8988T (cell line): ENCODE results near the gene OTX2.

Source experiments
- DNase-seq: peaks from one replicate; pipeline ENCODE4 v3.0.0; 2011

The OTX2 gene

DNA sequence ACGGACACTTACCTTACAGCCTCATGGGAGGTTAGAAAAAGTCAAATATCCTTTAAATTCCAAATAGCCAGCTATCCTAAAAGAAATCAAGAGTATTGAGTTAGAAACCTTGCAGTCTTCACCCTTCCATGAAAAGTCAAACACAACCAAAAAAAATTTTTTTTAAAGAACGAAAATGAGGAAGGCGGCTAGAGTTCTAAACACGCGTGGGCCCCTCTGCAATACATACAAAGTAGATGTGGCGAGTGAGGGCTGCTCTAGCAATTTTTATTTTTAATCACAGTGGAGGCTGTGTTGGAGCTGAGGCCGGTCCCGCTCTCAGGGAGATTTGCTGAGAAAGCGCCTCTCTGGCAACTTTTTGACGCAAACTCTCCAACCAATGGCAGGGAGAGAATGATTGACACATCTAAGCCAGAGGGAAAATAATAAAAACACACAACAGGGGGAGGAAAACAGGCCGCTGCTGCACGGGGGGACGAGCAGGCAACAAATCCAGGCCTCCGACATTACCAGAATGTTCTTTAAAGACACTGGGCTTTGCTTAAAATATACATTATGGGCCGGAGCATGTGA is at the start of gene OTX2:
OTX2 (minus strand) TSS at position 333 of the 573 bp plus-strand sequence. CDS start 5,023 bp downstream, outside the sequence.
- no peak for DNase-seq

DNA sequence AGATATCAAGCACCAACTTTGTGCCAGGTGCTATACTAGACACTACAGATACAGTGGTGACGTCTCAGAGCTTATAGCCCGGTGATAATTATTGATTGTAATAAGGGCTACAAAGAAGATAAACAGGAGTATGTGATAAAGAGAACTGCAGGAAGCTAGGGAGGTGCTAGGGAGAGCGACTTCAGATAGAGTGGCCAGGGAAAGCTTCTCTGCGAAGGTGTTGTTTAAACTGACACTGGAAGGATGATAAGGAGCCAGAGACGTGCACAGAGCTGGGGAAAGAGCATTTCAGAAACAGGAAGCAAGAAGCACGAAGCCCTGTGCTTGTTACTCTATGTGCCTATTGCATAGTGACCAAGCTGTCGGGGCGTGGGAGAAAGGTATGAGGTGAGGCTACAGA is 48.1 kb upstream of the OTX2 start:
- no peak for DNase-seq

DNA sequence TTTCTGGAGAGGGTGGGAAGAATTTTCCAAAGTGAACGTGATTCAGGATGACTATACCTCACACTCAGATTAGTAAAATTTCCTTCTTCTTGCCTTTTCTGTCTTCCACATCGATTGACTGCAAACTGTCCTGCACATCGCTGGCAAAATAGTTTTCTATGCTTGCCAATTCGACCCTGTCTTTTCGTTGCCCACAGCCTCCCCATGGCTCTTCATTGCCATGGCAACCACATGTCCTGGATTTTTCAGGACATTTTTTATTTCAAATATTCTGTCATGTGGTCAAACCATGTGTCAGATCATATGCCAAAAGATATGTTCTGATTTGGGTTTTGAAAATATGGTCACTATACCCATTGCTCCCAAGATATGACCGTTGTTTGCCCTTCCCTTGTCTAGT is 46.9 kb upstream of the OTX2 start:
- DNase-seq = no peak

DNA sequence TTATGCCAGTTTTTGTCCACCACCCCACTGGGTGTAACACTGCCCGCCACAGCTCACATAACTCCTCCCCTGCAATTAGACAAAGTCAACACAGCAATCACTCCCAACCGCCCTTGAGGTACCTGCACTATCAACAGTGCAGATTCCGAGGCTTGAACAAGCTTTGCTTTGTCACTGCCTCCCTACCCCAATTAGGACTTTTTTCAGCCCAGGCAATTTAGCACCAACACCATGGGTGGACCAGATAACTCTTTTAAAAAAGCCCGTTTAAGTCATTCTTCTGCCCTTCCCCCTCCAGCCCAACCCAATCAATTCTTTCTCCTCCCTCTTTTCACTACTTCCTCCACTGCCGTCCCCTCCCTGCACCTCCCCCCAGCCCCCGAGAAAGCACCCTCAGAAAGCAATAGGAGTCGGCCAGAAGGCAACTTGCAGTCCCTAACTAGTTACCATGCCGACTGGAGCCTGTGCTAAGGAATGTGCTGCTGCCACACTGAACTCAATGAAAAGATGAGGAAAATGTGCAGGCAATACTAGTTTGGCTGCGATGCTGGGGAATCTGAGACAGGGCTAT is 45.7 kb upstream of the OTX2 start:
- DNase-seq = no peak

DNA sequence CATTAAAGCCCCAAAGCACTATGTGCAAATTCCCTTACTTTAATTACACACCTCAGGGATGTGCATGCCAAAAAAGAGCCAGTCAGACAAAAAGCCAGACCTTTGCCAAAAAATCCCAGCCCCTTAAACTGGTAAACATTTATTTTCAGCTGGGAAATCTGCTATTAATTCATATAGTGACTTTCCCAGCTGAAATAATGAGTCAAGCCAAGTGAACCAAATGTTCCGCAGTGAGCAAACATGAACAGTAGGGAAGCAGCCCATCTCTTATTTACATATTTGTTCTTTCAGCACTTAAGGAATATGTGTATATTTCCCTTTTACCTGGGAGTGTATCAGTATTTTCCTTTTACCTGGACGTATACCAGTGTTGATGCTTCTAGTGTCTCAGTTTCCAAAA is 44.0 kb upstream of the OTX2 start:
- DNase-seq = no peak

DNA sequence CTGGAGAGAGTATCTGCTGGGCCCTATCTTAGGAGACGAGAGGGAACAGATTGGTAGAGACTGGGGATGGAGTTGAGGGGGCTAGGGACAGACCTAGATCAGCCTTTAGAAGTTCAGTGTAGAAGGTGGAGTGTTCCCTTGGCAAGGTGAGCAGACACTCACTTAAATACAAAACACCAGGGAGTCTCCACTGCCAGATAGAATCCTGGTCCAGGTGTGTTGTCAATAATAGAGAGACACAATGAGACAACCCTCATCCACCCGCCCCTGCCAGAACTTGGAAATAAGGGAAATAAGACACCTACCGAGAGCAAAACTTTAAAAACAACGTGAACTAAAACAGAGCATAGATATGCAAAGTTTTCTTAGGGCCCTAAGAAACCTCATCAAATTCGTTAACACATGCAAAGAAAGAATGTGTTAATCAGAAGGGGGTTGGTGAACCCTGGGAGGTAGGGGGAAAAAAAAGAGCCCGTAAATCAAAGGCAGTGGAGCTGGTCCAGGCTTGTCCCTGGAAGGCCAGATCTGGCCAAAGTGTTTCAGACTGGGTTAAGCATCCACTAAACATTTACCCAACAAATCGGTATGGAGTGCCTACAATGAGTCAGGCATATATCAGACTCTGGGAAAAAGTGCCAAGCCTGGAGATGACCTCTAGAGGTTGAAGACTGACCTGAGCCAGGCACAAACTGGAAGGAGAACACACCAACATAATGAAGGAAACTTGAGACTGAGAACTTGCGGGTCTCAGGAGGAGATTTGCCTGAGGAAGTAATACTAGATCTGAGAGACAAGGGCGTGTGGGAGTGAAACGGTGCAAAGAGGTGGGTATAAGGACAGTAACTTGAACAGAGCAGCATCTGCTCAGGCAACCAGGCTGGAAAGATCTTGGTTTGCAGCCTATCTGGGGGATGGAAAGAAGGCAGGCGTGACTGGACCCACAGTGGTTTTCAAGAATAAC is 37.0 kb upstream of the OTX2 start:
- DNase-seq = no peak

DNA sequence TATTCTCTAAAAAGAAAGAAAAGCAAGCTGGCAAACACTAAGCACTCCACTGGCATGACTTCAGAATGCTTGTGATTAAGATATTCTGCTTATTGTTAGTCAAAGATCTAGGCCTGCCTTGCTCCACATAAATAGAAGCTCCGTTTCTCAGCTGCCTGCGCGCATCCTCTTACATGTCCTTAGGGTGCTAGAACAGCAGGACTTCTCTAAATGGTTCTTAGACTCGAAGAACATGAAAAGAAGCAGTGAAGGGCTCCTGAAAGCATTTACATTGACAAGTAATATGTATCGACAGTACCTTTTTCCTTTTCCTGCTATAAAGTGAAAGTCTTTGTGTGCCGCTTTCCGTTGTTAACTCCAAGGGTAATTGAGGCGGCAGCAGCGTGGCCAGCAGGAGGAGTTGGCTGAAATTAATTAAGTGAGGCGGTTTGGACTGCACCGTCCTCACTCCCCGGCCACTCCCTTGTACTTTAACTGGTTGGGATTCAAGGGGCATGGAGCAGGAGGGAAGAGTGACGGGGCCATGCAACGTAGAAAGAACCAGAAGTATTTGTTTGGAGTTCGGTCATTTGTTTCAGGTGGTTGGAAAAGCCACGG is 34.2 kb upstream of the OTX2 start:
- no peak for DNase-seq

DNA sequence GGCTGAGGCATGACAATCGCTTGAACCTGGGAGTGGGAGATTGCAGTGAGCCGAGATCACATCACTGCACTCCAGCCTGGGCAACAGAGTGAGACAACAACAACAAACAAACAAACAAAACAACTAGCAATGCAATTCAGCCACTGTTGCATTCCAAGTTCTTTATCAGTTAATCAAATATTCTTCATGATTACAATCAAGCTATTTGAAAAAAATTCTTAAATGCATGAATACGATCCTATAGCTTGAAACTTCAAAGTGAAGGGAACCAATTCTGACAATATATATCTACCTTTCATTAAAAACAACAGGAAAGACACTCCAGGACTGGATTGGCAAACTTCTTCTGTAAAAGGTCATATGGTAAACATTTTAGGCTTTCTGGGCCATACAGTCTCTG is 31.3 kb upstream of the OTX2 start:
- DNase-seq = no peak

DNA sequence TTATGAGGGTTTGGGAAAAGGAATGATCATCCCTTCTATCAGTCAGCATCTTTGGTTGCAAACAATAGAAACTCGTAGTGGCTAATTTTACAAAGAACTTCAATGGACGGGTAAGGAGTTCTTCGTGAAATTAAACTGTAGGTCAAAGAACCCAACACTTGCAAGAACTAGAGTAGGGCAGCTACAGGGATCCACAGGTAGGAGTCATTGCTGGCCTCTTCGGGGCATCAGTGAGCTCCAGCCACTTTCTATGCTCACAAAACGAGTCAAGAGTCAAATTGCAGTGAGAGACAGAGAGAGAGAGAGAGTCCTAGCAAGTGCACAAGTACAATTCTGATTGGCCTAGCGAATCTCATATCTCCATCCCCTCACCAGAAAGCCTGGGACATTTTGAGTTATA is 29.9 kb upstream of the OTX2 start:
- no peak for DNase-seq

DNA sequence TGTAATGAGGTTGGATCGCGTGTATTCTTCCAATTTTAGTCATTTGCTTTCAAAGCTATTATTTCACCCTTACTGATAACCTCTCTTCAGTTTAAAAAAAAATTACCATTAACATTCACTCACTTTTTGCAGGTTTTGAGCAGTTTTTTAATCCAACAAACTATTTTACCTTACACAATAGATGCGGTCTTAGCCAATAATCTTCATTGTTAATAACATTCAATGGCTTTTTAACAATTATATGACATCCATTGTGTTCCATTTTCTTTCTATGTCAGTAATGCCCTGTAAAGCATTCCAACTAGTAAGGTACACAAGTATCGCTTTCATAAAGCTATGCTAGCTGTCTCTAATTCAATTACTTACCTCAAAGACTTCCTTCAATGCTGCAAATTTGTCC is 18.9 kb upstream of the OTX2 start:
- DNase-seq = no peak

DNA sequence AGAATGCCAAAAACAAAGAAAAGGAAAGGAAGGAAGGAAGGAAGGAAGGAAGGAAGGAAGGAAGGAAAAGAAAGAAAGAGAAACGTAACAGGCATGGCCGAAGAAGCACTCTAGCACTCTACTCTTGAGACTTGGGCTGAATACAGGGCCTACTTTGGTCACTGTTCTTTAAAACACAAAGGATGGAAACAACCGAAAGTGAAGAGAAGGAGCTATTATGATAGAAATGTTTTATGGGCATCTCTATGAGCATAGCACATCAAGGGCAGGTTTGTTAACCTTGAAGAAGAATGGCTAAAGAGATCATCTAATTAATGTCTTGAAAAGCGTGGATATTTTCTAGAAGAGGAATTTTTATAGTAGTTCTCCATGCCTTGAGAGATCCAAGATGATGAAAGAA is 15.9 kb upstream of the OTX2 start:
- no peak for DNase-seq

DNA sequence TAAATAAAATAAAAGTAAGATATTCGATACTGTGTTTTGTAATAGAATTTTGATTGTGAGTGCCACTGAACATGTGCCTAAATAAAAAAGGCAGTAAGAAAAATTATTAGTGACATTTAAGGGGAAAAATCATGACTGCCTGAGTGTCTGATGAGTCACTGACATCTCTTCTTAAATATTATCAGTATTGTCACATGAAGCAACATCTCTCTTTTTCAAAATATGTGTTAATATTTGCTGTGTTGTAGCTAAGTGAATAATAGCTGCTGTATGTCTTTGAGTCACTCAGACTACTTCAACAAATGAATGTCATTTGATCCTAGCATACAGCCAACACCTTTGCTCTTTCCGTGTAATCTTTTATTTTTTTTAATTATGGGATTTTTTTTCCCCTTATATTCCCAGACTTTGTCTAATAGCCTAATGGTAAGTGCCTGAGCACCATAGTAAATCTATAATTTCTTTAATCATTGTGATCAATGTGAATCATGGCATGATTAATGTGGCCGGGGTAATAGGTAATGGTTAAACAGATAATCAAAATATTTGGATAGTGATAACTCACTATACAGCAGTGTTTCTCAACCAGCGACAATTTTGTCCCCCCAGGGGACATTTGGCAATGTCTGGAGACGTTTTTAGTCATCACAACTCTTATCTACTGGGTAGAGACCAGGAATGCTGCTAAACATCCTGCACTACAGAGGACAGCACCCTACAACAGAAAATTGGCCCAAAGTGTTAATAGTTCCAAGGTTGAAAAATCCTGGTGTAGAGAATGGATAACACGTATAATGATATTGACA is 11.7 kb upstream of the OTX2 start:
- no peak for DNase-seq

DNA sequence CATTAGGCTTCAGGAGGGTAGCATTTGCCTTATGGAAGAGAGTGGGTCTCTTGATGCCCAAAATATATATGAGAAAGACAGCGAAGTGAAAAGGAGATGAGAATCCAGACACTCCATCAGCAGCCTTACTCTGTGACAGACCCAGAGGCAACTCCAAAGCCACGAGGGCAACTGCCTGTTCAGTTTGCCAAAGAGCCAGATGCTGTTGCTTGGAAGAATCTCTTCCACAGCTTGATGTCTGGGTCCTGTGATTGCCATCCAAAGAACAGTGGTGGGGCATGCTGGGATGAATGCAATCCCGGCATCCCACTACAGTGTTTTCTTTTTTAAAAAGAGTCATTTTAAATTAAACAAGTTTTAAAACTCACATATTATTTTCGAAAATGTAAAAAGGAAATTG is 10.9 kb upstream of the OTX2 start:
- DNase-seq = no peak

DNA sequence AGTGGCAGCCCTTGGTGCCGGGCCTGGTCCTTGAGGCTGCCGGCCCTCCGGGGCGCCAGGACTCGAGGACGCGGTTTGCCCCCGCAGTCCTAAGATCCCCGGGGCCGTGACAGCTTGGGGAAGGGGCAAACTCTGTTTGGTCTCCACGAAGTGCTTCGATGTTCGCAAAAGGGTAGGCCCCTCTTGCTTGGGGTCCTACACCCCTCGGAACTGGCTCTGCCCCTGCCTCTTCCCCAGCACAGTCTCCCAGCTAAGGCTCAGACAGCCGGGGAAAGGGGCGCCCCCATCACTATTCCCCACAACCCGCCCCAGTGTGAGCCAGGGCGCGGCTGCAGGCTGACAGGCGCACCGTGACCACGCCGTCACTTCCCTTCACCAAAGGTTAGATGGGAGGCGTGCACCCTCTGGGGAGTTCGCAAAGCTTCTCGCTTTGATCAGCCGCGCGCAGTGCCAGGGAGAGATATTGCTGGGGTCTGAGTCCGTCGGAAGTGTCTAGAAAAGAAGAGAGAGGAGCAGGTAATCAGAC is 7.2 kb upstream of the OTX2 start:
- no peak for DNase-seq

DNA sequence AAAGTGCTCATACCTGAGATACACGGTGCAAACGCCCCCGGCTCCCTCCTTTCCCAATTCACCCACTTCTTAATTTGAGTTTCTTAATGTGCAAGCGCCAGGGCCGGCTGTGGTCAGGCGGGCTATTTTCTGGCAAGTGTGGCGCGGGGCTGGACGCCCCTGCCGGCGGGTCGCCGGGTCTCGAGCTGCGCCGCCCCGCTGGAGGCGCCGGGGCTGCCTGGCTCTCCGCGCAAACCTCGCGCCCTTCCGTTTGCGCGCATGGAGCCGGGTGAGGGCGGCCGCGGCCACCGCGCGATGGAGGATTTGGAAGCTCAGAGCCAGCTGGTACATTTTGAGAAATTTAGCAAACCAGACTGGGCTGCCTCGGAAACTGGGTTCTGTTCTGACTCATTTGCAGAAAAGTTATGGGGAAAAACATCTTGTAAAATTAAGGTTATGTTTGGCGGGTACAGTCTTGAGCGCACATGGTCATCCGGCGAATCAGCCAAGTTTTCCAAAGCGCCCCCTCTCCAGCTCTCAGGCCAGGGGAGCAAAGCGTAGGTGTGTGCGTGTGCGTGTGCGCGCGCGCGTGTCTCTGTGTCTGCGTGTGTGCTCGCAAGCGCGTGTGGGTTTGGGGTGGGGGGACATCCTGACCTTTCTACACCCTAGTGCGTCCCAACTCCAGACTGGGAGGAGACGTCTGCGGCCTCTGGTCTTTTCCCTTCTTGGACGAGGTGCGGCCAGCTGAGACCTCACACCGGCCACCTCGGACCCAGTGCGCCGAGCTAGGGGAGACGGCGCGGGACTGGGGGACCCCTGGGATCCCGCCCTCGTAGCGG is 6.5 kb upstream of the OTX2 start:
- no peak for DNase-seq

DNA sequence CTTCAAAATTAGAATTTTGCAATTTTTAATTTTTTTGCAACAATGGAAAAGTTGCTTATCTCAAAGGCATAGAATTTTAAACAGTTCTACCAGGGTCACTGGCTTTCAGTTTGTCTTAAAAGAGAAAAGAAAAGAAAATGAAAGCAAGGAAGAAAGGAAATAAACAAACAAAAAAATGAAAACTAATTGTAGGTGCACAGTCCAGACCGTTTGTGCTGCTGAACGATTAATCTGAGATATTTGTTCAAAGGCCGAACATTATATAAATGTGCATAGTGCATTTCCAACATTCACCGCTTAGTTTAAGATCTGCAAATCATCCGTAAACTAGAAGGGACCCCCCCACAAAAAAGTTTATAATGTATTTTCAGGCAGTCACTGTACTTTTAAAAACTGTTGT is 5.5 kb upstream of the OTX2 start:
- DNase-seq = no peak

DNA sequence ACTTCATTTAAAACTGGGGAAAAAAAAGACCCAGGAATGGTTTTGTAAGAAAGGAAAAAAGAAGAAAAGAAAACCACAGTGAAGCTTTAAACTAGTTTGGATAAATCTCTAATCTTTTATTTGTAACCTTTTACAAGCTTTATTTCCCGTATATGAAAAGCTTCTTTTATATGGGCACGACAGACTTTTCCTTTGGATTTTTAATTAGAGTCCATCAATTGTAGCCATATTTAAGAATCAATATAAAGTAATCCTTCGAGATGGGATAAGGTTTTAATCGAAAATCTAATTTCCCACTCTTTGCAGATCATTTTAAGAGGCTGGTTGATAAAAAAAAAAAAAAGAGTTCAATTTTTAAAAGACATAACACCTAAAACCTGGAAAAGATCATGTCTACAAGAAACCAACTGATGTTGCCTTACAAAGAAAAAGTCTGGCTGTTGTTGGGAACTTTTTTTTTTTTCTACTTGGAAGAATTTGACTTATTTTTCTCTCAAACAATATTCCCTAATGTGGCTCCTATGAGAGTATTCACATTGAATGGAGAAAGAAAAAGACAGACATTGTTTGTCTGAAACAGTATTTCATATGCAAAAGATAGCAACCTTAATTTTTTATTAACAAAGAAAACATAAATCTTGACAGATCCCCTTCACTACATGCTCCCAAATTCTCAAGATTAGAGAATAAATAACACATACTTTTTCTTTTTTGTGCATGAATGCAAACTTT is 4.9 kb upstream of the OTX2 start:
- no peak for DNase-seq

DNA sequence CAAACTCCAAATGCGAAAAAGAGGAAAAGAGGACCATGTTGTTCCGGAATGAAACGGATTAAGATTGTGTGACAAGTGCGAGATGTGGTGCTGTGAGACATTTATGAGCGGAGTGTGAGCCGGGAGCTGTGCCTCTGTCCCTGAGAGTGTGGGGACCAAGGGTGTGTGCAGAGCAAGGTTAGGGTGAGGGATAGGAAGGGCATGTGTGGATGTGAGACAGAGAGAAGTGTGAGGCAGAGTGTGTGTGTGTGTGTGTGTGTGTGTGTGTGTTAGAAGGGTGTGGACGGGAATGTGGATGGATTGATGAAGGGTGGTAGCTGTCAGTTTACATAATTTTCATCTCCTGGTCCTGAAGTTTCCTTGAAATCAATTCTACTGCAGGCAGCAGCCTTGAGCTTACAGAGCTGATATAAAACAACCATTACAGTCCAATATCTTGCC is 4.3 kb upstream of the OTX2 start:
- no peak for DNase-seq

DNA sequence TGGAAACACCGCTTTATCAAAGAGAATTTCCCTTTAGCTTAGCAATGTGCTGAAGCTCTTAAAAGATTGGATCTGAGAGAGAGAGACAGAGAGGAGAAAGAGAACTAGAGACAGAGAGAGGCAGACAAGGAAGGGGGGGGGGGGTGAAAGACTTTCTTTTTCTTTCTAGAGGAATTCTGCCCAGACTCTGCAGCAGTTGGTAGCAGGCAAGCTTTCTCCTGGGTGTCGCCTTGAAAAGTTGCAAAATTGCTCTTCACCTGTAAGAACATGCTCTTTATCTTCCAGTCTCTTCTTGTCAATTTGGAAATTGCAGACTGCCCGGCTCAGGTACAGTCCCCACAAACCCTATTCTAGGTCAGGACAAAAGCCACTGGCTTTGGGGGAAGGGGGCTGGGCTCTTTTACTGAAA is 2.9 kb upstream of the OTX2 start:
- DNase-seq = no peak

DNA sequence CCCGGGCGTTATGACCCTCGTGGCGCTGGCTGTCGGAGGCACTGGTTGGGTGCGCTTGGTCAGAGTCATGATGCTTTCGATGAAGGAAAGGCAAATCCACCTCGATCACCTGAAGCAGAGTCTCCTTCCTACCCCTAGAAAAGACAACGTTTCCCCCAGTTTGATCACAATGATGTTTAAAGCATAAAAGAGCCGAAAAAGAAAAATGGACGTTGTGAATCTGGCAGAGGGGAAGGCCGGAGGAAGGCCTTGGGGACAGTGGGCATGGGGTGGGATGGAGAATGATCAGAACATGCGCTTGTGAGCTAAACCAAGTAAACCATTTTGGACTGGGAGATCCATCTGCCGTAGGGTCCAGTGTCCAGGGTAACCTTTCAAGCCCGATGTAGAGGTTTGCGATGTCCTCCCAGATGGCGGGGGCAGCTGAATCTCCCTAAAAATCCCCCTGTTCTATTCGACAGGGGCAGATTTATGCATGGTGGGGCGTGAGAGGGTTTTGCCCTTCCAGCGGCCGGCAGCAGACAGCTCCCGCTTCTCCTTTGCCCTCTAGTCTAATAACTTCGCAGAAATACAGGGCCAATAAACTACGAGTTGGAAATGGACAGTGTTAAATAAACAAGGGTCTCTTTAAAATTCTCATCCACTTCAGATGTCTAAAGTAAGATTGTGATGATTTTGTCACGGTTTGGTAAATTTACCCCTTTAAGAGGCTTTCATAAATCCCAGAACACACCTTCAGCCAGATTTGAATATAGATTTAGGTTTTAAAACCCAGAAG is 2.3 kb upstream of the OTX2 start:
- no peak for DNase-seq
